Right cardiac atrium (tissue), 5 donors: ENCODE measurements around the gene RAET1E. TPM values are rescaled to one million over a fixed set of nuclear protein-coding genes. Genes with fewer than 3 reads are reported as not detected.
"Not testable (repeated sequence)": the region's sequence is repeated elsewhere in the genome, so short reads cannot be mapped to it uniquely, and the experiment has no call there.

ENCODE experiments used
- ATAC-seq, 2 donors: fragments of 200-7000 bp; cut with Tn5 transposase; one replicate each; pipeline versions ENCODE4 v1.8.0 to v1.9.1; 2020; ENCODE audit warnings: moderate library complexity in 2 of 2, mild to moderate bottlenecking in 1 of 2
- DNase-seq, 3 donors: peaks; one replicate each; pipeline ENCODE4 v3.0.0-alpha.2; 2020
- H3K27ac ChIP-seq: one replicate; pipeline ENCODE4 v1.5.1; 2013; ENCODE audit warnings: mild to moderate bottlenecking, low read length, control low read depth, moderate library complexity
- H3K27me3 ChIP-seq: one replicate; pipeline ENCODE4 v1.6.1; 2013; ENCODE audit not compliant: control insufficient read depth, insufficient read depth
- H3K4me1 ChIP-seq: one replicate; pipeline ENCODE4 v1.6.1; 2013; ENCODE audit warnings: low read length; ENCODE audit not compliant: control insufficient read depth, insufficient read depth
- H3K4me3 ChIP-seq: one replicate; pipeline ENCODE4 v1.5.1; 2013; ENCODE audit warnings: low read length, control low read depth
- H3K9me3 ChIP-seq: one replicate; pipeline ENCODE4 v1.6.1; 2013; ENCODE audit warnings: low read length; ENCODE audit not compliant: control insufficient read depth
- WGBS: extraction: QIAGEN DNeasy Blood & Tissue Kit; methylation state at CpG from one replicate; pipeline ENCODE4 v1.1.7; 2013; 5-methylcytosine and 5-hydroxymethylcytosine counted together
- intact Hi-C, 4 donors: fragments of 100-400 bp; cut with DNase I; formaldehyde crosslinking; loops; one replicate each; pipeline versions ENCODE4 v1.11.0 to v1.14.0; 2022 to 2023
- polyA plus RNA-seq: library from polyadenylated mRNA; stranded (reverse); fragments of 200-250 nt; gene quantifications from one replicate; pipeline ENCODE4 v1.2.3, GENCODE V29; 2013
- total RNA-seq, 4 donors: library from RNA; stranded (reverse); fragmentation: NEBNext Ultra II Directional; extraction: Animal tissue kit (Norgen Biotek cat#: 25700); gene quantifications; one replicate each; pipeline ENCODE4 v1.2.1, GENCODE V29; 2021
- donor health status: healthy with polysubstance abuse.
- donor health status: DM: no; HTN: yes; CAD: no.
- donor health status: DM: no; HTN: no; CAD: no.
- donor health status: DM: no; HTN: yes; CAD: no; lungs with severe emphysema.
- donor health status: DM: yes; HTN: yes; CAD: no.

RAET1E gene
- total and polyA plus RNA-seq, 5 donors: 0.17 to 0.45 (median 0.41) TPM

- WGBS: 63% methylated on average over 10 of the region's 10 CpGs
- DNase-seq: no peak
- Histone ChIP-seq H3K4me3 (no peak overlapping the region), H3K4me1 (no peaks in the 10 kb centered on the region), H3K9me3 (no peaks in the 10 kb centered on the region), H3K27me3 (no peaks in the 10 kb centered on the region), H3K27ac (no peak overlapping the region)
- no peak for ATAC-seq
- intact Hi-C loops: loop anchor here in 1 of 4 donors (5.0 kb wide), 1 partner anchor 53 kb away; the partner anchor contains the start of gene RAET1G
Observed at GRCh38 chr6:149869275-149869892, 28.5 kb downstream of the RAET1E start.

GRCh38 chr6:149867876-149868640 lies 29.9 kb downstream of the RAET1E start:
- intact Hi-C loops: loop anchor here in 1 of 4 donors (5.0 kb wide), 1 partner anchor 54 kb away; the partner anchor contains the start of gene RAET1G
- no peaks in the 10 kb centered on the region for H3K27me3 ChIP-seq
- no peaks in the 10 kb centered on the region for H3K4me1 ChIP-seq
- no peaks in the 10 kb centered on the region for H3K9me3 ChIP-seq
- no peak overlapping the region for H3K4me3 ChIP-seq
- H3K27ac ChIP-seq: no peak overlapping the region
- DNase-seq (no peak), ATAC-seq (no peak)
- 61% methylated on average over 4 of the region's 4 CpGs for WGBS

DNA sequence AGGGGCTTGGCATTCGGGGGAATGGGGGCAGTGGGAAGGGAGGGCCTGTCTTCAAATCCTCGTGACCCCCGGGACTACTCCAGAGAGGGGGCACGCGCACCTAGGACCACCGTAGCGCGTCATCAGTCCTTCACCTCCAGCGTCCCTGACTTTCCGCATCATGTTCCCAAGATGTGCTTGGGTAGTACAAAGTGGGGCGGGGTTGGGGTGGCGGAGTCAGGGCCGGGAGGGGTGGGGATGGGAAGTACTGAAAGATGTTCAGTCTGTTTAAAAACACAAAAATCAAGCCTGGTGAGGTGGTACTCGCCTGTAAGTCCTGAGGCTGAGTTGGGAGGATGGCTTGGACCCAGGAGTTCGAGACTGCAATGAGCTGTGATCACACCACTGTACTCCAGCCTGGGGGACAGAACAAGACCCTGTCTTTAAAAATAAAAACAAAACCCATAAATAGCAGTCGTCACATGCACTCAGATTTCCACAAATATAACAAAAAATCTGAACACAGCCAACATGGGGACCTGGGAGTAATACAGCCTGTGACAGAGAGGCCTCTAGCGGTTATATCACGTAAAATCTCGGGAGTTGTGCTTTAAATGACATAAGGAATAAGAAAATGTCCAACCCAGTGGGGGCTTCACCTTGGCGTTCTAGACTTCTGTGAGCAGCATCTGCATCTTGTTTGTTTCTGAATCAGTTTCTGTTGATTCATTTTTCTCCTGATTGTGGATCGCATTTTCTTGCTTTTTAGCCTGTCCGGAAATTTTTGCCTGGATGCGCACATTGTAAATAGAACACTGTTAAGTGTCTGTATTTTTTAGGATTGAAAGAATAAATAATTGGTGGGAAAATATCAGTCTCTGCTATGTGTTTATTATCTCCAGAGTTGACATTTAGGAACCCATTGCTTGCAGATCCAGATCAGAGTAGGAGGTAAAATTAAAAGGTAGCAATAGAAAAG lies 33.1 kb downstream of the RAET1E start:
- intact Hi-C loops: loop anchor here in 1 of 4 donors (5.0 kb wide), 1 partner anchor 57 kb away; the partner anchor contains the start of gene RAET1G
- 13% methylated on average over 23 of the region's 23 CpGs for WGBS
- Histone ChIP-seq H3K27ac (peak overlapping the region; percentile 61), H3K9me3 (no peaks in the 10 kb centered on the region), H3K4me3 (peak overlapping the region; percentile 77), H3K4me1 (no peaks in the 10 kb centered on the region), H3K27me3 (no peaks in the 10 kb centered on the region)
- ATAC-seq: peak; percentile 41 to 66
- peak in 1 of 3 donors; percentile 36 for DNase-seq

DNA sequence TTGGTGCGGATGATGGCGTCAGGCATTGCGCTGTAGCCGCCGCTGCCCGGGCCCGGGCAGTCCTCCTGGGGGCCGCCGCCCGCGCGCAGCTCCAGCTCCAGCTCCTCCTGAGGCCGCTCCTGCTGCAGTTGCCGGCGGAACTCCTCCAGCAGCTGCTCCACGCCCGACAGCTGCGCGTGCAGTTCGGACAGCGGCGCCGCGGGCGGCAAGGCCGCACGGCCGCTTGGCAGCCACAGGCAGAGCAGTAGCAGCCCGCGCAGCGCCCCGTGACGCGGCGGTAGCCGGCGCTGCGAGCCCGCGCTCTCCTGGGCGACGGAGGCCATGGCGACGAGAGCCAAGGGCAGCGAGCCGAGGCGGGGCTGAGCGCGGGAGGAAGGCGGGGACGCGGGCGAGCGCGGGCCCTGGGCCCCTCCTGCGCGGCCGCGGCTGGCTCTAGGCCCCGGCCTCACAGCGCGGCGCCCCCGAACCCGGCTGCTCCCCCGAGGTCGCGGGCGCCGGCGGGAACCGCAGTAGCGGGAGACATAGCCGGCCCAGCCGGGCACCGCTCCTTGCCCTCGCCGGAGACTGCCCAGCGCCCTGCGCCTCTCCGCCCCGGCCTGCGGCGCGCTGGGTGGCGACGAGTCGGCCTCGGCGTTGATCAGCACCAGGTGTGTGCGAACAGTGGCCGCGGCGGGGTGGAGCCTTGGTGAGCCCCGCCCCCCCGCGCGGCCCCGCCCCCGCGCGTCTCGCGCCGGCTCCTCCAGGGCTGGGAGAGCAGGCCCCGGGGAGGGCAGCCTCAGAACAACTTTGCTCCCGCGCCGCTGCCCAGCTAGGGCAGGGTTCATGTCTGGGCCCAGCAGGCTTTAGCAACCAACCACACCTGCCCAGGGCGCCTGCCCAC lies 34.0 kb downstream of the RAET1E start, which contains the start of gene LRP11:
LRP11 (minus strand) TSS at position 662 of the 880 bp plus-strand sequence; CDS start at position 323, 339 bp downstream.
- Histone ChIP-seq H3K9me3 (no peaks in the 10 kb centered on the region), H3K27ac (peak within 1 kb of the TSS; percentile 90), H3K27me3 (no peaks in the 10 kb centered on the region), H3K4me3 (peak within 1 kb of the TSS; percentile 77), H3K4me1 (no peaks in the 10 kb centered on the region)
- peak; percentile 81 to 94 (median 92) for DNase-seq
- under 1% methylated on average over 110 of the region's 110 CpGs for WGBS
- peak; percentile 95 to 96 for ATAC-seq
- intact Hi-C loops: no loop called here

DNA sequence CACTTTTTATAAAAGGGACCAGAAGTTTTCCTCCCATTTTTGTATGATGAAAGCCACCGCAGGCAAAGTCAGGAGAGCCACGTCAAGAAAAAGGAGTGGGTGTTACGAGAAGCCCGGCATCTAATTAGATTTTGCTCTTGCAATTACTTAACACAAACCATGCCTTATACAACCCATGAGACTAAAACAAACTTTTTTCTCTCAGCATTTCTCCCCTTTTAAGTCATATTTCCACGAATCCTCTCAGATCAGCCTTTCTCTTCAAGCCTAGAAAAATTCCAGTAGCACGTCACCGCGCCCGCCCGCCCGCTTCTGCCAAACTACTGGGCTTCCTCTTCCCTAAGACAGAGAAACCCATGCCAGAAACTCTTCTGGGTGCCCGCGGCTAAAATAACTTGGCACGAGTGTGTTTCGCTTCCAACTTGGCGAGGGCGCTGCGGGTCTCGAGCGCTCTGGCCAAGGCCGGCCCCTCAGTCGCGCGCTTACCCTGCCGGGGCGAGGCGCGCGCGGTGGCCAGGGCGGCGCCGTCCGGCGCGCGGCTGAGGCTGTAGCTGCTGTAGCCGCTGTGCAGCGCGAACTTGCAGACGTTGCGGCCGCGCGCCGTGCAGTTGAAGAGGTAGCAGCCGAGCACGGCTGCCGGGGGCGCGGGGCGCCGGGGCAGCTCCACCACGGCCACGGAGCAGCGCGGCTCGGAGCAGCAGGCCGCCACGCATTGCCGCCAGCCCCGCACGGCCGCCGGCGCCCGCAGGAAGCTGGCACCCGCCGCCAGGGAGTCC lies 34.8 kb downstream of the RAET1E start:
- DNase-seq (peak; percentile 75 to 90 (median 90)), ATAC-seq (peak; percentile 80 to 85)
- no peaks in the 10 kb centered on the region for H3K4me1 ChIP-seq
- peak overlapping the region; percentile 77 for H3K4me3 ChIP-seq
- intact Hi-C loops: no loop called here
- under 1% methylated on average over 69 of the region's 69 CpGs for WGBS
- peak overlapping the region; percentile 90 for H3K27ac ChIP-seq
- no peaks in the 10 kb centered on the region for H3K9me3 ChIP-seq
- no peaks in the 10 kb centered on the region for H3K27me3 ChIP-seq

GRCh38 chr6:149862424-149862738 lies 35.5 kb downstream of the RAET1E start:
- ATAC-seq, H3K27me3 ChIP-seq, H3K4me3 ChIP-seq, H3K9me3 ChIP-seq, H3K4me1 ChIP-seq, H3K27ac ChIP-seq, intact Hi-C loops, DNase-seq: not testable (repeated sequence)
- 92% methylated on average over 9 of the region's 12 CpGs for WGBS

- H3K27ac ChIP-seq: no peak overlapping the region
- DNase-seq (peak in 1 of 3 donors; percentile 17), ATAC-seq (no peak)
- intact Hi-C loops: no loop called here
- WGBS: 86% methylated on average over 14 of the region's 14 CpGs
- H3K4me1 ChIP-seq: no peaks in the 10 kb centered on the region
- H3K4me3 ChIP-seq: no peak overlapping the region
- H3K9me3 ChIP-seq: no peaks in the 10 kb centered on the region
- H3K27me3 ChIP-seq: no peaks in the 10 kb centered on the region
Observed at GRCh38 chr6:149861603-149862423, 36.1 kb downstream of the RAET1E start.

DNA sequence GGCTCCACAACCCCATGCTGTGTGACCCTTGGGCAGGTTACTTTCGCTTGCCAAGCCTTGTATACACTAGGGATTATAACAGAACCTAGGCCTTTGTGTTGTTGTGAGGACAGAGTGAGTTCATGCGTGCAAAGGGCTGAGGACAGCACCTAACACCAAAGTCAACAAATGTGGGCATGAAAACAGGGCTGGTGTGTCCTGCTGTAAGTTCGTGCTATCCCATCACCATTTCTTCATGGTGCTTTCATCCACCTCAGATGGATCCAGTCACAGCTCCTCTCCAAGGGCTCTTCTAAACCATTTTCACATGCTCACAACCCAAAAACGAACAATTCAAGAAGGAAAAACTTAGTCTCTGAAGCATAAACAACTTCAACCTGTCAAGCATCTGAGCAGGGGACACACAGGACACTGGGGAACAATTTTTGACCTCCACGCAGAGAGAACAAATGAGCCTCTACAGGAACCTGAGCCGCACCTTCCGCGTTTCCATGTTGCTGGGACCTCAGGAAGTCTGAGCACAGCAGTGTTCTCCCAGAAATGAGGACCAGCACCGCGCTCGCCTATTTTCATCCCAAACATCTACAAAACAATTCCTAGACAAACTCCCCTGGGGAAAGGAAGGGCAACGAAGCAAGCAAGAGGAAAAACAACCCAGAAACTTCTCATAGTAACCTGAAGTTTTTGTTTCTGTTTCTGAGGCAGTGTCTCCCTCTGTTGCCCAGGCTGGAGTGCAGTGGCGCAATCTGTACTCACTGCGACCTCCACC lies 36.9 kb downstream of the RAET1E start:
- peak in 1 of 3 donors; percentile 61 for DNase-seq
- H3K27me3 ChIP-seq: no peaks in the 10 kb centered on the region
- WGBS: 86% methylated on average over 14 of the region's 14 CpGs
- H3K27ac ChIP-seq: no peak overlapping the region
- intact Hi-C loops: no loop called here
- no peaks in the 10 kb centered on the region for H3K9me3 ChIP-seq
- no peaks in the 10 kb centered on the region for H3K4me1 ChIP-seq
- no peak overlapping the region for H3K4me3 ChIP-seq
- ATAC-seq: no peak
